IMR-90 (cell line): Measurements from ENCODE around the gene AGPS. TPM values are rescaled to one million over a fixed set of nuclear protein-coding genes. Genes with fewer than 3 reads are reported as not detected.

Source experiments
- ATAC-seq: fragments of 200-7000 bp; cut with Tn5 transposase; 2 replicates; pipeline ENCODE4 v1.9.1; 2020; ENCODE audit warnings: low read depth, mild to moderate bottlenecking, moderate library complexity
- BruUV-seq: library from RNA; stranded (reverse); fragments of 400-500 nt; replicated peaks from 2 replicates; lab custom pipeline; 2021; lab: Mats Ljungman, UMichigan
- CTCF ChIA-PET: fragments of 300-600 bp; formaldehyde crosslinking; extraction: SDS; loops from one replicate; lab custom pipeline; 2021; ENCODE audit warnings: antibody characterized with exemption; lab: Yijun Ruan, JAX
- POLR2A ChIA-PET: fragments of 300-600 bp; sonication (Branson Sonifier 250); formaldehyde crosslinking; loops from one replicate; lab custom pipeline; 2022; ENCODE audit warnings: antibody characterized with exemption; ENCODE audit not compliant: unreplicated experiment; lab: Charles Lee
- DNase-seq: peaks from one replicate; pipeline ENCODE4 v3.0.0; 2013
- H2AFZ ChIP-seq: replicated peaks from 2 replicates; pipeline ENCODE3; 2013; ENCODE audit warnings: low read length, mild to moderate bottlenecking; ENCODE audit not compliant: poor library complexity
- H2AK5ac ChIP-seq: 2 replicates; pipeline ENCODE4 v1.6.1; 2013; ENCODE audit warnings: low read depth, low read length, inconsistent platforms
- H2AK9ac ChIP-seq: replicated peaks from 2 replicates; pipeline ENCODE3; 2013; ENCODE audit warnings: mild to moderate bottlenecking, low read depth, low read length, moderate library complexity; ENCODE audit not compliant: poor library complexity
- H2BK120ac ChIP-seq: 2 replicates; pipeline ENCODE4 v1.6.1; 2013; ENCODE audit warnings: low read depth, low read length, inconsistent platforms
- H2BK15ac ChIP-seq: 3 replicates; pipeline ENCODE4 v1.6.1; 2013; ENCODE audit warnings: low read depth, low read length, inconsistent platforms
- H2BK20ac ChIP-seq: 2 replicates; pipeline ENCODE4 v1.6.1; 2013; ENCODE audit warnings: low read depth, mild to moderate bottlenecking, inconsistent platforms, low read length, moderate library complexity
- H2BK5ac ChIP-seq: 2 replicates; pipeline ENCODE4 v1.6.1; 2013; ENCODE audit warnings: mild to moderate bottlenecking, low read depth, low read length, inconsistent platforms; ENCODE audit not compliant: poor library complexity, severe bottlenecking
- H3K14ac ChIP-seq: replicated peaks from 2 replicates; pipeline ENCODE4 v1.6.1; 2013; ENCODE audit warnings: low read depth, low read length, inconsistent platforms
- H3K18ac ChIP-seq: 2 replicates; pipeline ENCODE4 v1.6.1; 2013; ENCODE audit warnings: low read depth, low read length, control low read depth
- H3K23ac ChIP-seq: 2 replicates; pipeline ENCODE4 v1.6.1; 2013; ENCODE audit warnings: low read depth, low read length, inconsistent platforms
- H3K27ac ChIP-seq: 2 replicates; pipeline ENCODE4 v1.5.1; 2013; ENCODE audit warnings: mild to moderate bottlenecking, control low read depth, low read length; ENCODE audit not compliant: insufficient read depth
- H3K27me3 ChIP-seq: 2 replicates; pipeline ENCODE4 v1.6.1; 2013; ENCODE audit warnings: low read length; ENCODE audit not compliant: control insufficient read depth, insufficient read depth
- H3K36me3 ChIP-seq: 2 replicates; pipeline ENCODE4 v1.6.1; 2013; ENCODE audit warnings: low read length, mixed read lengths; ENCODE audit not compliant: control insufficient read depth, insufficient read depth
- H3K4ac ChIP-seq: 2 replicates; pipeline ENCODE4 v1.6.1; 2013; ENCODE audit warnings: low read depth, low read length, inconsistent platforms
- H3K4me1 ChIP-seq: 2 replicates; pipeline ENCODE4 v1.6.1; 2013; ENCODE audit warnings: low read length, mixed read lengths; ENCODE audit not compliant: control insufficient read depth, insufficient read depth
- H3K4me2 ChIP-seq: 2 replicates; pipeline ENCODE4 v1.6.1; 2013; ENCODE audit warnings: low read depth, mild to moderate bottlenecking, control low read depth, low read length, moderate library complexity
- H3K4me3 ChIP-seq: 2 replicates; pipeline ENCODE4 v1.5.1; 2013; ENCODE audit warnings: low read depth, mild to moderate bottlenecking, control low read depth, low read length, moderate library complexity; ENCODE audit not compliant: insufficient read depth
- H3K56ac ChIP-seq: 2 replicates; pipeline ENCODE4 v1.6.1; 2013; ENCODE audit warnings: low read length, inconsistent platforms; ENCODE audit not compliant: insufficient read depth; ENCODE audit errors: extremely low read depth
- H3K79me1 ChIP-seq, 2 experiments: 2 replicates each; pipeline ENCODE4 v1.6.1; 2013; ENCODE audit warnings: low read length in 2 of 2, inconsistent platforms in 1 of 2, low read depth in 1 of 2
- H3K9ac ChIP-seq: 2 replicates; pipeline ENCODE4 v1.6.1; 2013; ENCODE audit warnings: low read depth, low read length, control low read depth
- H3K9me1 ChIP-seq: 2 replicates; pipeline ENCODE4 v1.6.1; 2013; ENCODE audit warnings: low read length, inconsistent platforms; ENCODE audit not compliant: insufficient read depth
- H3K9me3 ChIP-seq: 2 replicates; pipeline ENCODE4 v1.6.1; 2013; ENCODE audit warnings: low read length; ENCODE audit not compliant: control insufficient read depth, insufficient read depth
- H4K20me1 ChIP-seq: 2 replicates; pipeline ENCODE4 v1.6.1; 2013; ENCODE audit warnings: low read length, inconsistent platforms; ENCODE audit not compliant: insufficient read depth
- H4K5ac ChIP-seq: 2 replicates; pipeline ENCODE4 v1.6.1; 2013; ENCODE audit warnings: mild to moderate bottlenecking, low read depth, low read length, control low read depth
- H4K8ac ChIP-seq, 2 experiments: 2 replicates each; pipeline ENCODE4 v1.6.1; 2013; ENCODE audit warnings: low read depth in 2 of 2, low read length in 2 of 2, control low read depth in 1 of 2, inconsistent platforms in 1 of 2
- H4K91ac ChIP-seq: 2 replicates; pipeline ENCODE4 v1.6.1; 2013; ENCODE audit warnings: low read depth, low read length, inconsistent platforms; ENCODE audit not compliant: insufficient read depth
- BHLHE40 ChIP-seq: fragments of 150-350 bp; IDR thresholded peaks from 2 replicates; pipeline ENCODE4 v1.6.1; 2016; ENCODE audit warnings: mild to moderate bottlenecking, low read depth, low read length
- CEBPB ChIP-seq: IDR thresholded peaks from 2 replicates; pipeline ENCODE4 v1.6.1; 2012; ENCODE audit warnings: low read depth, low read length, improper control_type of control experiment
- CHD1 ChIP-seq: IDR thresholded peaks from 2 replicates; pipeline ENCODE4 v1.6.1; 2012; ENCODE audit warnings: low read depth, low read length, improper control_type of control experiment
- CTCF ChIP-seq: conservative IDR thresholded peaks from 2 replicates; pipeline ENCODE4 v1.5.1; 2012; ENCODE audit warnings: mild to moderate bottlenecking, low read depth, low read length, improper control_type of control experiment
- ELK1 ChIP-seq: fragments of 150-350 bp; IDR thresholded peaks from 2 replicates; pipeline ENCODE4 v1.6.1; 2016; ENCODE audit warnings: low read depth, mild to moderate bottlenecking, low read length, moderate library complexity, borderline replicate concordance
- MAFK ChIP-seq: IDR thresholded peaks from 2 replicates; pipeline ENCODE4 v1.6.1; 2012; ENCODE audit warnings: low read depth, low read length, improper control_type of control experiment
- MAZ ChIP-seq: IDR thresholded peaks from 2 replicates; pipeline ENCODE4 v1.6.1; 2012; ENCODE audit warnings: low read depth, mild to moderate bottlenecking, low read length, improper control_type of control experiment, moderate library complexity, borderline replicate concordance
- MXI1 ChIP-seq: IDR thresholded peaks from 2 replicates; pipeline ENCODE4 v1.6.1; 2012; ENCODE audit warnings: low read depth, mild to moderate bottlenecking, low read length, moderate library complexity, borderline replicate concordance
- NFE2L2 ChIP-seq: fragments of 150-350 bp; IDR thresholded peaks from 2 replicates; pipeline ENCODE4 v1.6.1; 2016; ENCODE audit warnings: low read depth, mild to moderate bottlenecking, low read length
- POLR2A ChIP-seq: IDR thresholded peaks from 2 replicates; pipeline ENCODE4 v1.6.1; 2012; ENCODE audit warnings: mild to moderate bottlenecking, low read depth, low read length
- RAD21 ChIP-seq: IDR thresholded peaks from 2 replicates; pipeline ENCODE4 v1.6.1; 2012; ENCODE audit warnings: low read length, improper control_type of control experiment
- RCOR1 ChIP-seq: IDR thresholded peaks from 2 replicates; pipeline ENCODE4 v1.6.1; 2012; ENCODE audit warnings: mild to moderate bottlenecking, low read length, improper control_type of control experiment; ENCODE audit not compliant: insufficient replicate concordance
- WGBS, 2 experiments: methylation state at CpG; one replicate each; pipeline versions ENCODE4 v1.1.5 to v1.1.7; 2013; ENCODE audit warnings: missing lambda C conversion rate in 2 of 2; ENCODE audit not compliant: insufficient read length in 1 of 2; ENCODE audit errors: extremely low coverage in 2 of 2; 5-methylcytosine and 5-hydroxymethylcytosine counted together
- dilution Hi-C: fragments of 300-500 bp; cut with HindIII; formaldehyde crosslinking; loops from one replicate; pipeline ENCODE4 v1.14.3; 2018; ENCODE audit warnings: low sequenced_read_pairs; ENCODE audit not compliant: unreplicated experiment
- in situ Hi-C: fragments of 300-500 bp; cut with MboI; formaldehyde crosslinking; loops from 3 replicates; pipeline ENCODE4 v1.14.3; 2019; ENCODE audit warnings: low sequenced_read_pairs, inconsistent platforms, mixed read lengths
- intact Hi-C: fragments of 100-400 bp; cut with micrococcal nuclease; formaldehyde crosslinking; loops from 2 replicates; pipeline ENCODE4 v1.10.0; 2022
- polyA plus RNA-seq, 3 experiments: library from polyadenylated mRNA; depleted of rRNA; stranded (reverse); fragments of >200 nt; gene quantifications; 2 replicates each; pipeline ENCODE4 v1.2.3, GENCODE V29; 2012; ENCODE audit warnings: low replicate concordance in 1 of 3
- total RNA-seq: library from RNA; depleted of rRNA; stranded (reverse); fragments of >200 nt; gene quantifications from 2 replicates; pipeline ENCODE4 v1.2.3, GENCODE V29; 2012

AGPS gene
- total and polyA plus RNA-seq, 2 of the 4 experiments (the other 2 are of a cell fraction) = 6.6 to 18.6 TPM

DNA sequence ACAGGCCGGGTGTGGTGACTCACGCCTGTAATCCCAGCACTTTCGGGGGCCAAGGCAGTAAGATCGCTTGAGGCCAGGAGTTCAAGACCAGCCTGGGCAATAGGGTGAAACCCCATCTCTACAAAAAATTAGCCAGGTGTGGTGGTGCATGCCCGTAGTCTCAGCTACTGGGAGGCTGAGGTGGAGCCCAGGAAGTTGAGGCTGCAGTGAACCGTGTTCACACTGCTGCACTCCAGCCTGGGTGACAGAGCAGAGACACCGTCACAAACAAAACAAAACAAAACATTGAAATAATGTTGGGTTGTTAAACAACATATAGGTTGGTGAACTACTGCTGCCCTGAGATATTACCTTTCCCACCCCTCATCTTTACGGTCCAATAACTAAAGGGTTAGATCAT, 48.8 kb upstream of the AGPS start:
- Histone ChIP-seq H4K8ac (no peak overlapping the region), H3K4me2 (no peak overlapping the region), H3K56ac (no peak overlapping the region), H3K27ac (no peak overlapping the region), H3K9me3 (no peaks in the 10 kb centered on the region), H2BK5ac (no peak overlapping the region), H3K9ac (no peak overlapping the region), H2BK120ac (no peak overlapping the region), H4K91ac (no peak overlapping the region), H4K5ac (no peak overlapping the region), H3K18ac (no peak overlapping the region), H3K23ac (no peak overlapping the region), H4K20me1 (no peaks in the 10 kb centered on the region), H3K4me1 (no peaks in the 10 kb centered on the region), H3K14ac (no peak overlapping the region), H3K4me3 (no peak overlapping the region), H3K79me1 (peaks cover 0 to 3% of the 10 kb centered on the region in 2 experiments; a peak in 1 of 4 replicates), H3K4ac (no peak overlapping the region), H2BK20ac (no peak overlapping the region), H3K36me3 (no peaks in the 10 kb centered on the region), H2AFZ (no peak overlapping the region), H2AK9ac (no peak overlapping the region), H3K27me3 (no peaks in the 10 kb centered on the region), H3K9me1 (no peaks in the 10 kb centered on the region), H2AK5ac (no peak overlapping the region), H2BK15ac (no peak overlapping the region)
- CTCF ChIA-PET = interaction anchor here (1.4 kb wide), 1 partner anchor 71 kb away, joined by 3 read pairs; no protein-coding TSS in a partner anchor
- intact Hi-C loops = no loop called here
- 80% methylated on average over 2 of the region's 8 CpGs; no CpG with 5 or more reads in 1 of the 2 experiments for WGBS, 2 experiments
- DNase-seq (no peak), ATAC-seq (no peak)
- dilution Hi-C loops = no loop called here
- TF ChIP-seq POLR2A = no peak
- TF ChIP-seq MXI1 = no peak
- no peak for TF ChIP-seq RAD21
- TF ChIP-seq CHD1 = no peak
- TF ChIP-seq MAFK = no peak
- no peak for TF ChIP-seq CEBPB
- no peak for TF ChIP-seq RCOR1
- TF ChIP-seq CTCF = no peak
- TF ChIP-seq ELK1 = no peak
- no peak for TF ChIP-seq NFE2L2
- no peak for TF ChIP-seq MAZ
- TF ChIP-seq BHLHE40 = no peak
- POLR2A ChIA-PET = no interaction called here
- no TSS peak for BruUV-seq
- in situ Hi-C loops = no loop called here
